ENCODE measurements around the gene KCTD19.

KCTD19 gene

GRCh38 chr16:67271446-67271845, 55.1 kb downstream of the KCTD19 start:
- Histone ChIP-seq H2AFZ (no peak overlapping the region), H3K27ac (no peak overlapping the region), H3K4me1 (no peaks in the 10 kb centered on the region), H3K9ac (no peak overlapping the region), H3K4me3 (ENCODE audit: low read depth, low read length) (no peak overlapping the region), H3K27me3 (ENCODE audit: control insufficient read depth, insufficient read depth, low read length) (no peaks in the 10 kb centered on the region), H3K9me3 (ENCODE audit: control insufficient read depth, low read length) (no peaks in the 10 kb centered on the region), H3K36me3 (ENCODE audit: control insufficient read depth, insufficient read depth, low read length) (no peaks in the 10 kb centered on the region), H3K79me2 (no peaks in the 10 kb centered on the region), H3K4me2 (ENCODE audit: low read length) (no peak overlapping the region)
- no peak for TF ChIP-seq CTCF (IDR thresholded peaks at IDR 0.05)

- no peak for TF ChIP-seq CTCF (IDR thresholded peaks at IDR 0.05)
- Histone ChIP-seq H3K27me3 (ENCODE audit: control insufficient read depth, insufficient read depth, low read length) (no peaks in the 10 kb centered on the region), H3K9me3 (ENCODE audit: control insufficient read depth, low read length) (no peaks in the 10 kb centered on the region), H2AFZ (no peak overlapping the region), H3K27ac (no peak overlapping the region), H3K79me2 (no peaks in the 10 kb centered on the region), H3K4me3 (ENCODE audit: low read depth, low read length) (no peak overlapping the region), H3K4me1 (no peaks in the 10 kb centered on the region), H3K9ac (no peak overlapping the region), H3K4me2 (ENCODE audit: low read length) (no peak overlapping the region), H3K36me3 (ENCODE audit: control insufficient read depth, insufficient read depth, low read length) (no peaks in the 10 kb centered on the region)
Measured at GRCh38 chr16:67270931-67271338, 55.6 kb downstream of the KCTD19 start.

- Histone ChIP-seq H3K9ac (no peak overlapping the region), H3K9me3 (ENCODE audit: control insufficient read depth, low read length) (no peaks in the 10 kb centered on the region), H3K4me3 (ENCODE audit: low read depth, low read length) (no peak overlapping the region), H3K79me2 (no peaks in the 10 kb centered on the region), H3K27me3 (ENCODE audit: control insufficient read depth, insufficient read depth, low read length) (no peaks in the 10 kb centered on the region), H3K36me3 (ENCODE audit: control insufficient read depth, insufficient read depth, low read length) (no peaks in the 10 kb centered on the region), H3K4me2 (ENCODE audit: low read length) (no peak overlapping the region), H3K27ac (no peak overlapping the region), H2AFZ (no peak overlapping the region), H3K4me1 (no peaks in the 10 kb centered on the region)
- no peak for TF ChIP-seq CTCF (IDR thresholded peaks at IDR 0.05)
Measured at GRCh38 chr16:67269766-67270165, 56.8 kb downstream of the KCTD19 start.

- Histone ChIP-seq H3K27me3 (ENCODE audit: control insufficient read depth, insufficient read depth, low read length) (no peaks in the 10 kb centered on the region), H3K79me2 (no peaks in the 10 kb centered on the region), H2AFZ (no peak overlapping the region), H3K4me2 (ENCODE audit: low read length) (no peak overlapping the region), H3K36me3 (ENCODE audit: control insufficient read depth, insufficient read depth, low read length) (no peaks in the 10 kb centered on the region), H3K4me3 (ENCODE audit: low read depth, low read length) (no peak overlapping the region), H3K27ac (no peak overlapping the region), H3K9me3 (ENCODE audit: control insufficient read depth, low read length) (no peaks in the 10 kb centered on the region), H3K9ac (no peak overlapping the region), H3K4me1 (no peaks in the 10 kb centered on the region)
- no peak for TF ChIP-seq CTCF (IDR thresholded peaks at IDR 0.05)
Measured at GRCh38 chr16:67268136-67268579, 58.4 kb downstream of the KCTD19 start.

- Histone ChIP-seq H3K4me1 (no peaks in the 10 kb centered on the region), H3K4me3 (ENCODE audit: low read depth, low read length) (no peak overlapping the region), H3K9ac (no peak overlapping the region), H3K27me3 (ENCODE audit: control insufficient read depth, insufficient read depth, low read length) (no peaks in the 10 kb centered on the region), H2AFZ (no peak overlapping the region), H3K27ac (no peak overlapping the region), H3K79me2 (no peaks in the 10 kb centered on the region), H3K9me3 (ENCODE audit: control insufficient read depth, low read length) (no peaks in the 10 kb centered on the region), H3K36me3 (ENCODE audit: control insufficient read depth, insufficient read depth, low read length) (no peaks in the 10 kb centered on the region), H3K4me2 (ENCODE audit: low read length) (no peak overlapping the region)
- no peak for TF ChIP-seq CTCF (IDR thresholded peaks at IDR 0.05)
Measured at GRCh38 chr16:67265834-67266233, 60.7 kb downstream of the KCTD19 start.

Data from parathyroid adenoma (tissue), 2 donors.